CD14-positive monocyte (primary cell): ENCODE data around the gene MSI2. TPM values are rescaled to one million over a fixed set of nuclear protein-coding genes. Genes with fewer than 3 reads are reported as not detected.

Source experiments
- DNase-seq, 3 donors: peaks; one replicate each; pipeline ENCODE4 v3.0.0-alpha.2; 2011 to 2022
- H2AFZ ChIP-seq: 2 replicates; pipeline ENCODE4 v1.6.0; 2012; ENCODE audit warnings: mild to moderate bottlenecking, low read depth, low read length, inconsistent platforms; ENCODE audit not compliant: insufficient read depth, poor library complexity, severe bottlenecking
- H3K27ac ChIP-seq, 2 donors: 1 replicate in 1 of 2; 2 replicates in 1 of 2; pipeline ENCODE4 v1.5.1; 2012 to 2013; ENCODE audit warnings: low read length in 2 of 2, control low read depth in 1 of 2, inconsistent platforms in 1 of 2, low read depth in 1 of 2, mild to moderate bottlenecking in 1 of 2
- H3K27me3 ChIP-seq, 2 donors: one replicate each; pipeline versions ENCODE4 v1.6.0 to v1.6.1; 2011 to 2013; ENCODE audit warnings: low read length in 2 of 2; ENCODE audit not compliant: control insufficient read depth in 2 of 2, insufficient read depth in 2 of 2
- H3K36me3 ChIP-seq, 2 donors: replicated peaks in 1 of 2; 1 replicate in 1 of 2; 2 replicates in 1 of 2; pipeline versions ENCODE4 v1.5.1 to v1.6.1; 2012 to 2013; ENCODE audit warnings: low read length in 2 of 2, control low read depth in 1 of 2, inconsistent platforms in 1 of 2, mild to moderate bottlenecking in 1 of 2; ENCODE audit not compliant: insufficient read depth in 2 of 2, control insufficient read depth in 1 of 2
- H3K4me1 ChIP-seq, 2 donors: 1 replicate in 1 of 2; 2 replicates in 1 of 2; pipeline versions ENCODE4 v1.5.1 to v1.6.1; 2012 to 2013; ENCODE audit warnings: low read length in 2 of 2, control low read depth in 1 of 2, inconsistent platforms in 1 of 2, mild to moderate bottlenecking in 1 of 2, moderate library complexity in 1 of 2; ENCODE audit not compliant: insufficient read depth in 2 of 2, control insufficient read depth in 1 of 2
- H3K4me2 ChIP-seq: replicated peaks from 2 replicates; pipeline ENCODE3; 2012; ENCODE audit warnings: low read length, moderate library complexity, mild to moderate bottlenecking; ENCODE audit not compliant: poor library complexity, severe bottlenecking; ENCODE audit errors: extremely low read depth
- H3K4me3 ChIP-seq, 3 experiments: fragments of 200-600 bp in 1 of 3; sonication (generic) in 1 of 3; replicated peaks in 1 of 3; 1 replicate in 2 of 3; 2 replicates in 1 of 3; pipeline ENCODE4 v1.5.1; 2011 to 2013; ENCODE audit warnings: low read length in 3 of 3, mild to moderate bottlenecking in 3 of 3, control low read depth in 2 of 3, low read depth in 2 of 3, inconsistent platforms in 1 of 3, moderate library complexity in 1 of 3
- H3K79me2 ChIP-seq: 2 replicates; pipeline ENCODE4 v1.6.0; 2012; ENCODE audit warnings: mild to moderate bottlenecking, control low read depth, inconsistent platforms, low read length, moderate library complexity; ENCODE audit not compliant: insufficient read depth
- H3K9ac ChIP-seq: 2 replicates; pipeline ENCODE4 v1.6.0; 2017; ENCODE audit warnings: low read length, mild to moderate bottlenecking; ENCODE audit not compliant: insufficient read depth, poor library complexity, severe bottlenecking
- H3K9me3 ChIP-seq, 2 donors: replicated peaks in 1 of 2; 1 replicate in 1 of 2; 2 replicates in 1 of 2; pipeline versions ENCODE4 v1.5.1 to v1.6.1; 2012 to 2013; ENCODE audit warnings: low read length in 2 of 2, control low read depth in 1 of 2; ENCODE audit not compliant: control insufficient read depth in 1 of 2, insufficient read depth in 1 of 2
- H4K20me1 ChIP-seq: 2 replicates; pipeline ENCODE4 v1.6.0; 2012; ENCODE audit warnings: mild to moderate bottlenecking, low read length, control low read depth, moderate library complexity; ENCODE audit not compliant: insufficient read depth
- H3K27ac Mint-ChIP-seq, 7 donors: one replicate each; pipeline ENCODE4 v1.8.0; 2020; ENCODE audit warnings: mild to moderate bottlenecking in 7 of 7, mixed read lengths in 7 of 7, moderate library complexity in 6 of 7, inconsistent platforms in 2 of 7
- H3K27me3 Mint-ChIP-seq, 3 donors: one replicate each; pipeline ENCODE4 v1.8.0; 2021 to 2022; ENCODE audit warnings: low read depth in 3 of 3, mild to moderate bottlenecking in 3 of 3, mixed read lengths in 3 of 3, moderate library complexity in 3 of 3, inconsistent platforms in 1 of 3
- H3K36me3 Mint-ChIP-seq, 2 donors: one replicate each; pipeline ENCODE4 v1.8.0; 2020; ENCODE audit warnings: mixed read lengths in 2 of 2, inconsistent platforms in 1 of 2, mild to moderate bottlenecking in 1 of 2
- H3K4me1 Mint-ChIP-seq: one replicate; pipeline ENCODE4 v1.8.0; 2020; ENCODE audit warnings: mild to moderate bottlenecking, mixed read lengths
- H3K4me3 Mint-ChIP-seq, 2 donors: one replicate each; pipeline ENCODE4 v1.8.0; 2020; ENCODE audit warnings: mild to moderate bottlenecking in 2 of 2, mixed read lengths in 2 of 2, moderate library complexity in 1 of 2
- H3K9me3 Mint-ChIP-seq, 7 donors: one replicate each; pipeline ENCODE4 v1.8.0; 2020 to 2022; ENCODE audit warnings: mixed read lengths in 7 of 7, mild to moderate bottlenecking in 6 of 7, moderate library complexity in 6 of 7, inconsistent platforms in 2 of 7
- WGBS: methylation state at CpG from one replicate; pipeline ENCODE4 v1.1.5; 2013; ENCODE audit warnings: missing lambda C conversion rate; ENCODE audit not compliant: insufficient coverage; 5-methylcytosine and 5-hydroxymethylcytosine counted together
- intact Hi-C, 2 donors: fragments of 100-400 bp; cut with micrococcal nuclease; formaldehyde crosslinking; loops; one replicate each; pipeline versions ENCODE4 v1.15.0 to v1.15.1; 2023
- polyA plus RNA-seq, 3 donors: library from polyadenylated mRNA; depleted of rRNA in 1 of 3; unstranded in 2 of 3; stranded (reverse) in 1 of 3; fragments of 300-500 nt in 2 of 3; fragments of >200 nt in 1 of 3; fragmentation: Illumina TruSeq in 2 of 3; gene quantifications; 1 replicate in 2 of 3; 2 replicates in 1 of 3; pipeline ENCODE4 v1.2.3, GENCODE V29; 2012 to 2021
- TF ChIP-seq, protein P1 (sequence below): fragments of 200-600 bp; IDR thresholded peaks from one replicate; pipeline ENCODE4 v1.8.0; 2022; ENCODE audit warnings: antibody characterized with exemption, mild to moderate bottlenecking

Gene MSI2
- polyA plus RNA-seq, 3 donors = 0.20 to 6.6 (median 0.37) TPM

GRCh38 chr17:57257895-57258851, 1.9 kb downstream of the MSI2 start:
- 4% methylated on average over 4 of the region's 20 CpGs for WGBS
- DNase-seq = no peak
- Histone ChIP-seq H3K36me3 (peaks cover 6 to 17% of the 10 kb centered on the region in 2 donors), H3K4me3 (peak overlapping the region; percentile 53 to 93 (median 68)), H3K4me1 (peaks cover 16 to 32% of the 10 kb centered on the region in 2 donors), H2AFZ (peak overlapping the region; percentile 80), H3K9ac (peak overlapping the region; percentile 48), H3K27ac (no peak overlapping the region), H4K20me1 (no peaks in the 10 kb centered on the region), H3K9me3 (no peaks in the 10 kb centered on the region), H3K27me3 (peaks cover 5 to 9% of the 10 kb centered on the region in 2 donors), H3K4me2 (peak overlapping the region; percentile 91), H3K79me2 (no peaks in the 10 kb centered on the region)
- Mint-ChIP-seq H3K4me3 (peak overlapping the region; percentile 87 to 99), H3K9me3 (no peaks in the 10 kb centered on the region), H3K27me3 (peaks cover 6 to 24% (median 9%) of the 10 kb centered on the region in 3 donors), H3K4me1 (peaks cover 37% of the 10 kb centered on the region), H3K36me3 (peaks cover 24 to 38% of the 10 kb centered on the region in 2 donors), H3K27ac (peak overlapping the region in 4 of 7 donors; percentile 5 to 54 (median 12))
- intact Hi-C loops = no loop called here
- TF ChIP-seq, protein P1, sequence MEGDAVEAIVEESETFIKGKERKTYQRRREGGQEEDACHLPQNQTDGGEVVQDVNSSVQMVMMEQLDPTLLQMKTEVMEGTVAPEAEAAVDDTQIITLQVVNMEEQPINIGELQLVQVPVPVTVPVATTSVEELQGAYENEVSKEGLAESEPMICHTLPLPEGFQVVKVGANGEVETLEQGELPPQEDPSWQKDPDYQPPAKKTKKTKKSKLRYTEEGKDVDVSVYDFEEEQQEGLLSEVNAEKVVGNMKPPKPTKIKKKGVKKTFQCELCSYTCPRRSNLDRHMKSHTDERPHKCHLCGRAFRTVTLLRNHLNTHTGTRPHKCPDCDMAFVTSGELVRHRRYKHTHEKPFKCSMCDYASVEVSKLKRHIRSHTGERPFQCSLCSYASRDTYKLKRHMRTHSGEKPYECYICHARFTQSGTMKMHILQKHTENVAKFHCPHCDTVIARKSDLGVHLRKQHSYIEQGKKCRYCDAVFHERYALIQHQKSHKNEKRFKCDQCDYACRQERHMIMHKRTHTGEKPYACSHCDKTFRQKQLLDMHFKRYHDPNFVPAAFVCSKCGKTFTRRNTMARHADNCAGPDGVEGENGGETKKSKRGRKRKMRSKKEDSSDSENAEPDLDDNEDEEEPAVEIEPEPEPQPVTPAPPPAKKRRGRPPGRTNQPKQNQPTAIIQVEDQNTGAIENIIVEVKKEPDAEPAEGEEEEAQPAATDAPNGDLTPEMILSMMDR = no peak

GRCh38 chr17:57259306-57259705, 3.0 kb downstream of the MSI2 start:
- Histone ChIP-seq H3K27ac (no peak overlapping the region), H3K4me1 (peaks cover 16 to 32% of the 10 kb centered on the region in 2 donors), H4K20me1 (no peaks in the 10 kb centered on the region), H3K36me3 (peaks cover 8 to 28% of the 10 kb centered on the region in 2 donors), H2AFZ (no peak overlapping the region), H3K9me3 (no peaks in the 10 kb centered on the region), H3K4me2 (no peak overlapping the region), H3K27me3 (peaks cover 5 to 9% of the 10 kb centered on the region in 2 donors), H3K79me2 (no peaks in the 10 kb centered on the region), H3K9ac (peak overlapping the region; percentile 48), H3K4me3 (no peak overlapping the region)
- TF ChIP-seq, protein P1 = no peak
- no peak for DNase-seq
- Mint-ChIP-seq H3K4me3 (peak overlapping the region in 1 of 2 donors; percentile 51), H3K27ac (no peak overlapping the region), H3K9me3 (no peaks in the 10 kb centered on the region), H3K36me3 (peaks cover 34 to 47% of the 10 kb centered on the region in 2 donors), H3K27me3 (peaks cover 2 to 24% (median 9%) of the 10 kb centered on the region in 3 donors), H3K4me1 (peaks cover 37% of the 10 kb centered on the region)
- intact Hi-C loops = no loop called here
- 0% methylated on average over 1 of the region's 3 CpGs for WGBS
